Measurements from ENCODE around the gene ELK4. TPM values are rescaled to one million over a fixed set of nuclear protein-coding genes. Genes with fewer than 3 reads are reported as not detected.

ELK4 gene
- total RNA-seq, 2 donors from 2014 or later = 30.5 to 37.6 TPM

DNA sequence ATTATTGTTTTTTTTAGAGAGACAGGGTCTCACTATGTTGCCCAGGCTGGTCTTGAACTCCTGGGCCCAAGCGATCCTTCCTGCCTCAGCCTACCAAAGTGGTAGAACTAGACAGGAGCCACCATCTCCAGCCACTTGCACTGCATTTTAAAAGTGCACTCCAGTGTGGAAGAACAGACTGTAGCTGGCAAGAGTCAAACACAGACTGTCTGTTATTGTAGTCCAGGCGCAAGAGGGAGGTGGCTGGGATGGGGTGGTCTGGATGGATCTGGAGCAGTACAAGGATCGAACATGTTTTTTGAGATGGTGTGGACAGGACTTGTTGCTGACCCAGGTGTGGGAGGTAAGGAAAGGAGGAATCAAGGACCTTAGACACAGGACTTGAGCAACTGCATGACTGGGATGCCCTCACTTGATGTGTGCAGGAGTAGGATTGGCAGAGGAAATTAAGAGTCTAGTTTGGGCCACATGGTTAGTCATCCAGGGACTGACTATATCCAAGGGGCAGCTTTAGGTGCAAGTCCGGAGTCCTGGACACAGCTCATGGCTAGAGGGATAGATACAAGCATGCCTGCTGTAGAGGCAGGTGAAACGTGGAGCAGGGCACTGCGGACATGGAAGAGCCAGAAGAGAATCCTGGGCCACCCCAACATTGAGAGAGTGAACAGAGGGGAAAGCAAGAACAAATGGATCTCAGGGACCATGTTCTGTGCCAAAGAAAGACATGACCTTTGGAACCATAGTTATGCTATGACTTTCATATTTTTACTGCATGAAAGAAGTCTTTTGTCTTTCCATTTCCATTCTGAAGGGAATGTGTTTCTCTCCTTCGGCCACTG is 42.0 kb downstream of the ELK4 start:
- no peak for DNase-seq
- no peaks in the 10 kb centered on the region for H3K9me3 ChIP-seq
- H3K4me1 ChIP-seq = peaks cover 3% of the 10 kb centered on the region
- intact Hi-C loops (cut with DNase I) = loop anchor here (2.0 to 5.0 kb wide), 3 partner anchors 43 to 67 kb away; partner anchors contain the start of gene ELK4
- TF ChIP-seq, protein P1, sequence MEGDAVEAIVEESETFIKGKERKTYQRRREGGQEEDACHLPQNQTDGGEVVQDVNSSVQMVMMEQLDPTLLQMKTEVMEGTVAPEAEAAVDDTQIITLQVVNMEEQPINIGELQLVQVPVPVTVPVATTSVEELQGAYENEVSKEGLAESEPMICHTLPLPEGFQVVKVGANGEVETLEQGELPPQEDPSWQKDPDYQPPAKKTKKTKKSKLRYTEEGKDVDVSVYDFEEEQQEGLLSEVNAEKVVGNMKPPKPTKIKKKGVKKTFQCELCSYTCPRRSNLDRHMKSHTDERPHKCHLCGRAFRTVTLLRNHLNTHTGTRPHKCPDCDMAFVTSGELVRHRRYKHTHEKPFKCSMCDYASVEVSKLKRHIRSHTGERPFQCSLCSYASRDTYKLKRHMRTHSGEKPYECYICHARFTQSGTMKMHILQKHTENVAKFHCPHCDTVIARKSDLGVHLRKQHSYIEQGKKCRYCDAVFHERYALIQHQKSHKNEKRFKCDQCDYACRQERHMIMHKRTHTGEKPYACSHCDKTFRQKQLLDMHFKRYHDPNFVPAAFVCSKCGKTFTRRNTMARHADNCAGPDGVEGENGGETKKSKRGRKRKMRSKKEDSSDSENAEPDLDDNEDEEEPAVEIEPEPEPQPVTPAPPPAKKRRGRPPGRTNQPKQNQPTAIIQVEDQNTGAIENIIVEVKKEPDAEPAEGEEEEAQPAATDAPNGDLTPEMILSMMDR (IDR thresholded peaks at IDR 0.05) = no peak
- H3K27me3 ChIP-seq = no peaks in the 10 kb centered on the region
- no peaks in the 10 kb centered on the region for H3K36me3 ChIP-seq
- peak overlapping the region in 1 of 2 donors; percentile 59 for H3K9ac ChIP-seq (ENCODE audit: low read depth in 2 of 2, low read length in 2 of 2)
- H3K27ac ChIP-seq = peak overlapping the region; percentile 39
- H3K4me3 ChIP-seq = no peak overlapping the region

DNA sequence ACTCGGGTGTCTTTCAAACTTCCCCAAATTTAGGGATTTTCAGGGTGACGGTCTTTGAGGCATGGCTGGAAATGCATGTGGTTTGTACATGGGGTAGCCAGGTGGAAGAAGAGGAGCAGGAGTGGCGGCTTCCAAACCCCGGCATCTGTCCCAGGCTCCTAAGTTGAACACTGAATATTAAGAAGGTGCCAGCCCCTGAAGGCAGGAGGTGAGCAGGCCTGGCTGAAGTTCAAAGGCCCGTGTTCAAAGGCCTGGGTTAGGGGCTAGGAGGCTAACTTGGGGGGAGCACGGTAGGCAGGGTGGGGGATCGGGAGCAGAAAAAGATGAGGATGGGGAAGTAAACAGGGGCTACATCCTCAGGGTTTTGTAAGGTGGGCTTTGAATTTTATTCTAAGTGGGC is 42.8 kb downstream of the ELK4 start:
- Histone ChIP-seq H3K9me3 (no peaks in the 10 kb centered on the region), H3K36me3 (no peaks in the 10 kb centered on the region), H3K4me1 (peaks cover 3% of the 10 kb centered on the region), H3K27me3 (no peaks in the 10 kb centered on the region), H3K4me3 (no peak overlapping the region), H3K27ac (no peak overlapping the region), H3K9ac (ENCODE audit: low read depth in 2 of 2, low read length in 2 of 2) (no peak overlapping the region)
- intact Hi-C loops (cut with DNase I) = no loop called here
- no peak for DNase-seq
- TF ChIP-seq, protein P1 (IDR thresholded peaks at IDR 0.05) = no peak

DNA sequence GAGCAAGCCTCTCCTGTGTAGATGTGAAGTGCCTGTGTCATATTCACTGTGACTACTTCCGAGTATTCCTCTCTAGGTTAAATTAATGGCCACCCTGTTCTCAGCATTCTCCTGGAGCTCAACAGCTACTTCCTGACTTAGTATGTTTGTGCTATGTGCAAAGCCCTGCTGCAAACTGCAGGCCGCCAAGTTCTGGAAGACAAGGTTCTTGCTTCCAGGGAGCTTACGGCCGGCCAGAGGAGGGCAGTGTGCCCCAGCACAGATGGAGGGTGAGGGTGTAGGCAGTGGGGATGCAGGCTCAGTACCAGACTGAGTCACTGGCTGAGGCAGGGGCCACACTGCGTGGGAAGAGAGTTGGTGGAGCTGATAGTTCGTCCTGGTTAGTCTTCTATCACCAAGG is 43.2 kb downstream of the ELK4 start:
- no peak overlapping the region for H3K27ac ChIP-seq
- H3K4me1 ChIP-seq = peaks cover 4% of the 10 kb centered on the region

DNA sequence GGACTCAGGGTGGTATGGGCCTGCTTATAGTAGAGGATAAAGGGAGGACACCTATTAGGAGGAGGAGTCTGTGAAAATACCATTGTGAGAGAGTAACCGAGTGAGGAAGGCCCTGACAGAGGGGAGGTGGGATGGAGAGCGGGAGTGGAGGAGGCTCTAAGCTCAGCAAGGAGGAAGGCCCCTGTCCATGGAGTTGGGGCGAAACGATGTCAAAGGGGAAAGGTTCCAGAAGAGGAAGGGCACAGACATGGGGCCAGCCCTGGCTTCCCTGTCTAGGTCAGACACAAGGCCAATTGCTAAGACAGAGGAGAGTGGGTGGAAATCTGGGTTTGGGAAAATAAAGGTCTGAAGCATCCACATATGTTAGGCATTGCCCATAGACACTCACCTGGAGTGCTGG is 44.2 kb downstream of the ELK4 start:
- H3K9ac ChIP-seq (ENCODE audit: low read depth in 2 of 2, low read length in 2 of 2) = no peak overlapping the region
- intact Hi-C loops (cut with DNase I) = no loop called here
- H3K4me1 ChIP-seq = peaks cover 11% of the 10 kb centered on the region
- no peaks in the 10 kb centered on the region for H3K9me3 ChIP-seq
- DNase-seq = no peak
- TF ChIP-seq, protein P1 (IDR thresholded peaks at IDR 0.05) = no peak
- no peaks in the 10 kb centered on the region for H3K27me3 ChIP-seq
- H3K36me3 ChIP-seq = no peaks in the 10 kb centered on the region
- no peak overlapping the region for H3K27ac ChIP-seq
- no peak overlapping the region for H3K4me3 ChIP-seq

More for the DNA sequence above, 43.2 kb downstream of the ELK4 start:
- no peaks in the 10 kb centered on the region for H3K9me3 ChIP-seq
- no peak overlapping the region for H3K9ac ChIP-seq (ENCODE audit: low read depth in 2 of 2, low read length in 2 of 2)
- TF ChIP-seq, protein P1 (IDR thresholded peaks at IDR 0.05) = peak; percentile 21
- H3K36me3 ChIP-seq = no peaks in the 10 kb centered on the region
- no peak overlapping the region for H3K4me3 ChIP-seq
- intact Hi-C loops (cut with DNase I) = no loop called here
- no peaks in the 10 kb centered on the region for H3K27me3 ChIP-seq
- DNase-seq = no peak

DNA sequence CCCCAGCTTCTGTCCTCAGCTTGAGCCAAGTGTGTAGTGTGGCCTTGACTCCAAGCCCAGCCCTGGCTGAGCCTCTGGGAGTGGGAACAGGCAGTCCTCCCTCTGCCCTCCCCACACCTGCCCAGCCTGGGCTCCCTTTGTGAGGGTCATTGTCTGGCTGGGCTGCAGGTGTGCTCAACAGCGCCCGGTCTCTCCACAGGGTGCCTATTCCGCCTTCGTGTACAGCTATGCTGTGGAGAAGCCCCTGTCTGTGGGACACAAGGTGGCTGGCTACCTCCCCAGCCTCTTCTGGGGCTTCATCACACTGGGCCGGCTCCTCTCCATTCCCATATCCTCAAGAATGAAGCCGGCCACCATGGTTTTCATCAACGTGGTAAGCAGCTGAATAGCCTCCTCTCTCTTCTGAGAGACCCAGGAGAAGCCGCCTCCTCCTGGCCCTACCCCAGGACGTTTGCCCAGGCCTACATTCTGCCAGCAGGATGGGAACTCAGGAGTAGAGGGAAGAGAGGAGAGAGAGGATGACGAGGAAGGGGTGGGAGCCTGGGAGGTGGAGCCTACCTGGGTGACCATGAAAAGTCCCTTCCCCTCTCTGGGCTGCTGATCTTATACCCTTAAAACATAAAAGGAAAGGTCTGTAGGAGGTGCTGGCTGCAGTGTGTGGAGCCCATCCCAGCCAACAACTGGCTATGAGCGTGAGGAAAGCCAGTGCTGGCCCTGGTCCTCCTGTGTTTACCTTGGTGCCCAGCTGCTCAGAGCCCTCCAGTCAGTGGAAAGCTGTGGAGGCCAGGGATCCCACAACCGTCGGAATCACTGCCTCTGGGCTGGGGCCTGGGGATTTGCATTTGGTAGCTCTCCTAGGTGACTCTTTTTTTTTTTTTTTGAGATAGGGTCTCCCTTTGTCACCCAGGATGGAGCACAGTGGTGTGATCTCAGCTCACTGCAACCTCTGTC is 45.7 kb downstream of the ELK4 start:
- H3K4me3 ChIP-seq = no peak overlapping the region
- TF ChIP-seq, protein P1 (IDR thresholded peaks at IDR 0.05) = no peak
- H3K4me1 ChIP-seq = peaks cover 9% of the 10 kb centered on the region
- H3K9me3 ChIP-seq = no peaks in the 10 kb centered on the region
- no peaks in the 10 kb centered on the region for H3K27me3 ChIP-seq
- no peak for DNase-seq
- no peaks in the 10 kb centered on the region for H3K36me3 ChIP-seq
- H3K9ac ChIP-seq (ENCODE audit: low read depth in 2 of 2, low read length in 2 of 2) = no peak overlapping the region
- intact Hi-C loops (cut with DNase I) = no loop called here
- H3K27ac ChIP-seq = peak overlapping the region; percentile 51
